Fibroblast of pulmonary artery (primary cell): ENCODE measurements around the gene SLC35G1.

ENCODE experiments used
- DNase-seq: peaks from one replicate; pipeline ENCODE4 v3.0.0-alpha.2; 2010; ENCODE audit warnings: low read depth
- H3K4me3 ChIP-seq: replicated peaks from 2 replicates; pipeline ENCODE4 v1.5.1; 2011; ENCODE audit warnings: low read depth, mild to moderate bottlenecking, control low read depth, low read length, moderate library complexity
- CTCF ChIP-seq: IDR thresholded peaks from 2 replicates; pipeline ENCODE4 v1.5.1; 2011; ENCODE audit warnings: mild to moderate bottlenecking, control low read depth, low read length, inconsistent platforms; ENCODE audit errors: missing control alignments

SLC35G1 gene

GRCh38 chr10:93945819-93946218, 52.0 kb downstream of the SLC35G1 start:
- TF ChIP-seq CTCF, result no peak
- no peak for DNase-seq
- no peak overlapping the region for H3K4me3 ChIP-seq

- no peak for TF ChIP-seq CTCF
- DNase-seq, result peak; percentile 57
- H3K4me3 ChIP-seq, result no peak overlapping the region
Measured at GRCh38 chr10:93947055-93947454, 53.3 kb downstream of the SLC35G1 start.

GRCh38 chr10:93947524-93947923, 53.7 kb downstream of the SLC35G1 start:
- DNase-seq, result peak; percentile 10
- no peak for TF ChIP-seq CTCF
- H3K4me3 ChIP-seq, result no peak overlapping the region

- H3K4me3 ChIP-seq, result no peak overlapping the region
- no peak for TF ChIP-seq CTCF
- no peak for DNase-seq
Measured at GRCh38 chr10:93951905-93952304, 58.1 kb downstream of the SLC35G1 start.
